Measurements from ENCODE around the gene XK.

XK gene

GRCh38 chrX:37745835-37746217 lies 60.2 kb downstream of the XK start:
- Histone ChIP-seq H3K4me1 (ENCODE audit: insufficient read depth, low read length, poor library complexity, severe bottlenecking) (peaks cover 19% of the 10 kb centered on the region), H3K79me2 (ENCODE audit: insufficient read depth, low read length) (no peaks in the 10 kb centered on the region), H3K36me3 (ENCODE audit: insufficient read depth, low read length) (no peaks in the 10 kb centered on the region), H3K4me2 (ENCODE audit: low read depth, low read length, poor library complexity, severe bottlenecking) (no peak overlapping the region), H3F3A (ENCODE audit: low read depth) (no peaks in the 10 kb centered on the region), H3K9ac (ENCODE audit: low read depth, low read length, poor library complexity, severe bottlenecking) (no peak overlapping the region), H3K4me3 (ENCODE audit: low read length, poor library complexity, severe bottlenecking) (no peak overlapping the region), H3K9me2 (replicated peaks; ENCODE audit: low read depth, low read length) (no peaks in the 10 kb centered on the region), H2AFZ (ENCODE audit: low read length) (no peak overlapping the region), H4K20me1 (ENCODE audit: insufficient read depth, low read length, poor library complexity, severe bottlenecking) (no peaks in the 10 kb centered on the region), H3K27me3 (ENCODE audit: insufficient read depth, low read length, poor library complexity, severe bottlenecking) (no peaks in the 10 kb centered on the region), H3K9me3 (ENCODE audit: insufficient read depth, low read depth, low read length) (no peaks in the 10 kb centered on the region)
- TF ChIP-seq EZH2phosphoT487 (IDR thresholded peaks at IDR 0.05; ENCODE audit: borderline replicate concordance) (no peak), CTCF (conservative IDR thresholded peaks at IDR 0.05; ENCODE audit: low read length) (no peak)

- no peak overlapping the region for H2AFZ ChIP-seq (ENCODE audit: low read length)
- no peaks in the 10 kb centered on the region for H3K36me3 ChIP-seq (ENCODE audit: insufficient read depth, low read length)
- H3K9me2 ChIP-seq (replicated peaks; ENCODE audit: low read depth, low read length), result no peaks in the 10 kb centered on the region
- H3K4me2 ChIP-seq (ENCODE audit: low read depth, low read length, poor library complexity, severe bottlenecking), result no peak overlapping the region
- peaks cover 19% of the 10 kb centered on the region for H3K4me1 ChIP-seq (ENCODE audit: insufficient read depth, low read length, poor library complexity, severe bottlenecking)
- TF ChIP-seq CTCF (conservative IDR thresholded peaks at IDR 0.05; ENCODE audit: low read length) (no peak), EZH2phosphoT487 (IDR thresholded peaks at IDR 0.05; ENCODE audit: borderline replicate concordance) (no peak)
- no peaks in the 10 kb centered on the region for H3K9me3 ChIP-seq (ENCODE audit: insufficient read depth, low read depth, low read length)
- no peaks in the 10 kb centered on the region for H3K79me2 ChIP-seq (ENCODE audit: insufficient read depth, low read length)
- H3F3A ChIP-seq (ENCODE audit: low read depth), result no peaks in the 10 kb centered on the region
- H3K27me3 ChIP-seq (ENCODE audit: insufficient read depth, low read length, poor library complexity, severe bottlenecking), result no peaks in the 10 kb centered on the region
- H4K20me1 ChIP-seq (ENCODE audit: insufficient read depth, low read length, poor library complexity, severe bottlenecking), result no peaks in the 10 kb centered on the region
- H3K4me3 ChIP-seq (ENCODE audit: low read length, poor library complexity, severe bottlenecking), result no peak overlapping the region
- no peak overlapping the region for H3K9ac ChIP-seq (ENCODE audit: low read depth, low read length, poor library complexity, severe bottlenecking)
Observed at GRCh38 chrX:37746218-37746941, 60.8 kb downstream of the XK start.

GRCh38 chrX:37746951-37747350 lies 61.4 kb downstream of the XK start:
- H3K4me3 ChIP-seq (ENCODE audit: low read length, poor library complexity, severe bottlenecking), result no peak overlapping the region
- TF ChIP-seq CTCF (conservative IDR thresholded peaks at IDR 0.05; ENCODE audit: low read length) (no peak), EZH2phosphoT487 (IDR thresholded peaks at IDR 0.05; ENCODE audit: borderline replicate concordance) (no peak)
- H3K27me3 ChIP-seq (ENCODE audit: insufficient read depth, low read length, poor library complexity, severe bottlenecking), result no peaks in the 10 kb centered on the region
- H3K4me1 ChIP-seq (ENCODE audit: insufficient read depth, low read length, poor library complexity, severe bottlenecking), result peaks cover 19% of the 10 kb centered on the region
- H3K4me2 ChIP-seq (ENCODE audit: low read depth, low read length, poor library complexity, severe bottlenecking), result no peak overlapping the region
- no peaks in the 10 kb centered on the region for H3K36me3 ChIP-seq (ENCODE audit: insufficient read depth, low read length)
- H3F3A ChIP-seq (ENCODE audit: low read depth), result no peaks in the 10 kb centered on the region
- no peak overlapping the region for H2AFZ ChIP-seq (ENCODE audit: low read length)
- H3K9me3 ChIP-seq (ENCODE audit: insufficient read depth, low read depth, low read length), result no peaks in the 10 kb centered on the region
- no peaks in the 10 kb centered on the region for H4K20me1 ChIP-seq (ENCODE audit: insufficient read depth, low read length, poor library complexity, severe bottlenecking)
- no peak overlapping the region for H3K9ac ChIP-seq (ENCODE audit: low read depth, low read length, poor library complexity, severe bottlenecking)
- no peaks in the 10 kb centered on the region for H3K79me2 ChIP-seq (ENCODE audit: insufficient read depth, low read length)
- no peaks in the 10 kb centered on the region for H3K9me2 ChIP-seq (replicated peaks; ENCODE audit: low read depth, low read length)

All from Loucy (cell line).